HG03565 (cell line): ENCODE measurements around the gene MAST4.
A peak's percentile ranks its signal among the peaks of the same experiment; 100 is the strongest.
"Not testable (repeated sequence)": the region's sequence is repeated elsewhere in the genome, so short reads cannot be mapped to it uniquely, and the experiment has no call there.

ENCODE experiments used
- ATAC-seq: cut with Tn5 transposase; IDR thresholded peaks from one replicate; pipeline ENCODE4 v1.9.1; 2021; ENCODE audit warnings: mild to moderate bottlenecking, moderate library complexity; ENCODE audit not compliant: unreplicated experiment

MAST4 gene

GRCh38 chr5:67168069-67168468 is 571.9 kb downstream of the MAST4 start:
- ATAC-seq, result no peak

- ATAC-seq, result no peak
These were observed 574.6 kb downstream of the MAST4 start for GRCh38 chr5:67170767-67171166.

GRCh38 chr5:67173351-67173750 is 577.2 kb downstream of the MAST4 start:
- ATAC-seq, result not testable (repeated sequence)

- no peak for ATAC-seq
These were observed 577.8 kb downstream of the MAST4 start for GRCh38 chr5:67173959-67174358.

- no peak for ATAC-seq
These were observed 580.7 kb downstream of the MAST4 start for GRCh38 chr5:67176936-67177335.

GRCh38 chr5:67178085-67178484 is 581.9 kb downstream of the MAST4 start:
- ATAC-seq, result no peak

- no peak for ATAC-seq
These were observed 582.8 kb downstream of the MAST4 start for GRCh38 chr5:67178966-67179365.

GRCh38 chr5:67179697-67180361 is 583.6 kb downstream of the MAST4 start:
- ATAC-seq, result no peak

- no peak for ATAC-seq
These were observed 585.5 kb downstream of the MAST4 start for GRCh38 chr5:67181648-67182221.

GRCh38 chr5:67182301-67182790 is 586.2 kb downstream of the MAST4 start:
- ATAC-seq, result no peak

- no peak for ATAC-seq
These were observed 587.7 kb downstream of the MAST4 start for GRCh38 chr5:67183859-67184258.

GRCh38 chr5:67187006-67187715 is 591.0 kb downstream of the MAST4 start:
- peak; percentile 57 for ATAC-seq

GRCh38 chr5:67188274-67189078 is 592.3 kb downstream of the MAST4 start:
- ATAC-seq, result no peak

GRCh38 chr5:67189079-67189354 is 592.8 kb downstream of the MAST4 start:
- no peak for ATAC-seq

- ATAC-seq, result no peak
These were observed 593.7 kb downstream of the MAST4 start for GRCh38 chr5:67189931-67190330.

GRCh38 chr5:67190410-67190809 is 594.2 kb downstream of the MAST4 start:
- no peak for ATAC-seq

GRCh38 chr5:67190861-67191260 is 594.7 kb downstream of the MAST4 start:
- no peak for ATAC-seq

- ATAC-seq, result no peak
These were observed 596.7 kb downstream of the MAST4 start for GRCh38 chr5:67192719-67193438.

- ATAC-seq, result no peak
These were observed 597.2 kb downstream of the MAST4 start for GRCh38 chr5:67193439-67193807.

- ATAC-seq, result no peak
These were observed 598.0 kb downstream of the MAST4 start for GRCh38 chr5:67194166-67194565.
